AG04450 (cell line): ENCODE measurements around the gene FAM47E. TPM values are rescaled to one million over a fixed set of nuclear protein-coding genes. Genes with fewer than 3 reads are reported as not detected.

Experiments
- CTCF ChIA-PET: fragments of 300-600, 350-600 bp; formaldehyde crosslinking; extraction: SDS; loops from one replicate; lab custom pipeline; 2022; ENCODE audit warnings: antibody characterized with exemption, inconsistent platforms; lab: Charles Lee
- POLR2A ChIA-PET: fragments of 350-600 bp; formaldehyde crosslinking; extraction: SDS; loops from one replicate; lab custom pipeline; 2021; ENCODE audit warnings: antibody characterized with exemption, inconsistent platforms; lab: Yijun Ruan, JAX
- DNase-seq: peaks from one replicate; pipeline ENCODE4 v3.0.0-alpha.2; 2011; ENCODE audit warnings: low read depth, low spot score
- H3K27ac ChIP-seq: one replicate; pipeline ENCODE4 v1.5.1; 2012; ENCODE audit warnings: low read depth, low read length, control low read depth
- H3K27me3 ChIP-seq: one replicate; pipeline ENCODE4 v1.6.0; 2012; ENCODE audit warnings: low read length; ENCODE audit not compliant: control insufficient read depth, insufficient read depth
- H3K4me3 ChIP-seq: 2 replicates; pipeline ENCODE4 v1.5.1; 2011; ENCODE audit warnings: mild to moderate bottlenecking, low read depth, low read length, control low read depth
- H3K9me3 ChIP-seq: 2 replicates; pipeline ENCODE4 v1.5.1; 2012; ENCODE audit warnings: low read length; ENCODE audit not compliant: control insufficient read depth, insufficient read depth
- CTCF ChIP-seq: IDR thresholded peaks from 2 replicates; pipeline ENCODE4 v1.5.1; 2011; ENCODE audit warnings: low read depth, low read length, control low read depth, inconsistent platforms
- polyA plus RNA-seq: library from polyadenylated mRNA; depleted of rRNA; stranded (reverse); fragments of >200 nt; gene quantifications from 2 replicates; pipeline ENCODE4 v1.2.3, GENCODE V29; 2011

The FAM47E gene
- polyA plus RNA-seq, 1 experiment = 0.06 TPM

- CTCF ChIA-PET = no interaction called here
- H3K27ac ChIP-seq = peak overlapping the region; percentile 93
- POLR2A ChIA-PET = no interaction called here
- no peaks in the 10 kb centered on the region for H3K27me3 ChIP-seq
- no peak for DNase-seq
- peak overlapping the region; percentile 88 for H3K4me3 ChIP-seq
- H3K9me3 ChIP-seq = no peaks in the 10 kb centered on the region; the same call in 1 of the 2 replicates
- TF ChIP-seq CTCF = no peak
These were observed 37.3 kb upstream of the FAM47E start for GRCh38 chr4:76214177-76214675.

GRCh38 chr4:76215077-76215476, 36.4 kb upstream of the FAM47E start:
- no peak overlapping the region for H3K27ac ChIP-seq
- ChIA-PET CTCF (interaction anchor here (1.0 kb wide), 1 partner anchor 163 kb away, joined by 3 read pairs; no protein-coding TSS in a partner anchor), POLR2A (no interaction called here)
- DNase-seq = no peak
- no peak overlapping the region for H3K4me3 ChIP-seq
- no peak for TF ChIP-seq CTCF
- no peaks in the 10 kb centered on the region for H3K27me3 ChIP-seq
- H3K9me3 ChIP-seq = no peaks in the 10 kb centered on the region; the same call in 1 of the 2 replicates

- Histone ChIP-seq H3K4me3 (no peak overlapping the region), H3K9me3 (no peaks in the 10 kb centered on the region; the same call in 1 of the 2 replicates), H3K27ac (no peak overlapping the region), H3K27me3 (no peaks in the 10 kb centered on the region)
- ChIA-PET CTCF (no interaction called here), POLR2A (no interaction called here)
- DNase-seq = no peak
- no peak for TF ChIP-seq CTCF
These were observed 35.0 kb upstream of the FAM47E start for GRCh38 chr4:76216524-76216923.

- H3K27me3 ChIP-seq = no peaks in the 10 kb centered on the region
- POLR2A ChIA-PET = no interaction called here
- CTCF ChIA-PET = no interaction called here
- H3K27ac ChIP-seq = no peak overlapping the region
- H3K9me3 ChIP-seq = no peaks in the 10 kb centered on the region; the same call in 1 of the 2 replicates
- no peak overlapping the region for H3K4me3 ChIP-seq
- DNase-seq = no peak
- no peak for TF ChIP-seq CTCF
These were observed 34.3 kb upstream of the FAM47E start for GRCh38 chr4:76216975-76217814.

GRCh38 chr4:76219299-76220055, 32.0 kb upstream of the FAM47E start:
- Histone ChIP-seq H3K27me3 (peaks cover 3% of the 10 kb centered on the region), H3K4me3 (no peak overlapping the region), H3K9me3 (no peaks in the 10 kb centered on the region), H3K27ac (no peak overlapping the region)
- ChIA-PET CTCF (interaction anchor here (1.9 kb wide), 1 partner anchor 40 kb away, joined by 18 read pairs; no protein-coding TSS in a partner anchor), POLR2A (no interaction called here)
- TF ChIP-seq CTCF = no peak
- no peak for DNase-seq
